D721Med (cell line): ENCODE data around the gene NOPCHAP1.

ENCODE experiments used
- DNase-seq: peaks from one replicate; pipeline ENCODE4 v3.0.0; 2011; ENCODE audit warnings: low spot score; ENCODE audit not compliant: insufficient read length
- FAIRE-seq: peaks from 2 replicates; lab custom pipeline; 2011; peaks lifted over from hg19 to GRCh38; lab: Jason Lieb, UNC
- CTCF ChIP-seq: IDR thresholded peaks from 2 replicates; pipeline ENCODE4 v1.5.1; 2012; ENCODE audit warnings: mild to moderate bottlenecking, control low read depth; ENCODE audit not compliant: insufficient read depth; ENCODE audit errors: missing control alignments

Gene NOPCHAP1

GRCh38 chr12:104964856-104965205 lies 21.3 kb upstream of the NOPCHAP1 start:
- FAIRE-seq = no peak

GRCh38 chr12:104966677-104967076 lies 19.4 kb upstream of the NOPCHAP1 start:
- TF ChIP-seq CTCF = no peak
- no peak for FAIRE-seq
- DNase-seq = no peak

More at GRCh38 chr12:104964856-104965205, 21.3 kb upstream of the NOPCHAP1 start:
- no peak for TF ChIP-seq CTCF
- DNase-seq = no peak

GRCh38 chr12:104969343-104969742 lies 16.8 kb upstream of the NOPCHAP1 start:
- no peak for FAIRE-seq
- DNase-seq = no peak
- no peak for TF ChIP-seq CTCF

GRCh38 chr12:104971306-104971705 lies 14.8 kb upstream of the NOPCHAP1 start:
- FAIRE-seq = no peak
- TF ChIP-seq CTCF = no peak
- DNase-seq = no peak

GRCh38 chr12:104973250-104973649 lies 12.9 kb upstream of the NOPCHAP1 start:
- DNase-seq = no peak
- no peak for FAIRE-seq
- no peak for TF ChIP-seq CTCF

- DNase-seq (no peak), FAIRE-seq (no peak)
- TF ChIP-seq CTCF = no peak
Measured at GRCh38 chr12:104974626-104975290, 11.4 kb upstream of the NOPCHAP1 start.

GRCh38 chr12:104975587-104976343 lies 10.4 kb upstream of the NOPCHAP1 start:
- DNase-seq (no peak), FAIRE-seq (no peak)
- no peak for TF ChIP-seq CTCF
